SK-N-SH (cell line): ENCODE data around the gene RNF227. TPM values are rescaled to one million over a fixed set of nuclear protein-coding genes. Genes with fewer than 3 reads are reported as not detected.

Experiments used
- CTCF ChIA-PET: fragments of 300-600, 350-600 bp; formaldehyde crosslinking; extraction: SDS; loops from one replicate; lab custom pipeline; 2021; lab: Yijun Ruan, JAX
- POLR2A ChIA-PET: fragments of 350-600 bp; sonication (Branson Sonifier 250); formaldehyde crosslinking; extraction: SDS; loops from one replicate; lab custom pipeline; 2020; ENCODE audit warnings: antibody characterized with exemption, inconsistent platforms; lab: Yijun Ruan, JAX
- DNase-seq: peaks from one replicate; pipeline ENCODE4 v3.0.0; 2012
- H2AFZ ChIP-seq: fragments of 200-600 bp; sonication (generic); 2 replicates; pipeline ENCODE4 v1.8.1; 2016; ENCODE audit warnings: antibody characterized with exemption, mild to moderate bottlenecking, low read depth
- H3F3A ChIP-seq: fragments of 200-600 bp; sonication (generic); replicated peaks from 2 replicates; pipeline ENCODE3; 2016; ENCODE audit warnings: antibody characterized with exemption, mild to moderate bottlenecking; ENCODE audit not compliant: insufficient read depth
- H3K27ac ChIP-seq, 2 experiments: fragments of 200-500 bp in 1 of 2; fragments of 200-600 bp in 1 of 2; sonication (Bioruptor generic) in 1 of 2; sonication (generic), shearing (Covaris generic) in 1 of 2; 2 replicates each; pipeline versions ENCODE4 v1.5.1 to v1.6.1; 2014 to 2016; ENCODE audit warnings: low read depth in 2 of 2, inconsistent platforms in 1 of 2, low read length in 1 of 2, mild to moderate bottlenecking in 1 of 2, mixed read lengths in 1 of 2
- H3K27me3 ChIP-seq: fragments of 200-600 bp; sonication (generic), shearing (Covaris generic); 2 replicates; pipeline ENCODE4 v1.6.1; 2016; ENCODE audit warnings: mixed run types; ENCODE audit not compliant: insufficient read depth
- H3K36me3 ChIP-seq, 2 experiments: fragments of 200-500 bp in 1 of 2; fragments of 200-600 bp in 1 of 2; sonication (Bioruptor generic) in 1 of 2; sonication (generic) in 1 of 2; replicated peaks in 1 of 2; 2 replicates each; pipeline versions ENCODE3 to v1.5.1; 2014 to 2016; ENCODE audit warnings: low read length in 1 of 2, mild to moderate bottlenecking in 1 of 2; ENCODE audit not compliant: insufficient read depth in 2 of 2, control insufficient read depth in 1 of 2
- H3K4me1 ChIP-seq, 2 experiments: fragments of 200-500 bp in 1 of 2; fragments of 200-600 bp in 1 of 2; sonication (Bioruptor generic) in 1 of 2; sonication (generic), shearing (Covaris generic) in 1 of 2; 2 replicates each; pipeline versions ENCODE4 v1.5.1 to v1.6.1; 2014 to 2016; ENCODE audit warnings: low read depth in 1 of 2, low read length in 1 of 2, mixed run types in 1 of 2; ENCODE audit not compliant: insufficient read depth in 2 of 2, control insufficient read depth in 1 of 2
- H3K4me2 ChIP-seq: fragments of 200-600 bp; sonication (generic), shearing (Covaris generic); 2 replicates; pipeline ENCODE4 v1.6.1; 2017; ENCODE audit warnings: mixed run types
- H3K4me3 ChIP-seq, 2 experiments: fragments of 200-500 bp in 1 of 2; fragments of 200-600 bp in 1 of 2; sonication (Bioruptor generic) in 1 of 2; sonication (generic), shearing (Covaris generic) in 1 of 2; 2 replicates each; pipeline versions ENCODE4 v1.5.1 to v1.8.1; 2014 to 2016; ENCODE audit warnings: low read depth in 2 of 2, inconsistent platforms in 1 of 2, low read length in 1 of 2, mild to moderate bottlenecking in 1 of 2, mixed read lengths in 1 of 2, moderate library complexity in 1 of 2
- H3K79me2 ChIP-seq: fragments of 200-600 bp; sonication (generic); 2 replicates; pipeline ENCODE4 v1.8.1; 2017; ENCODE audit warnings: mild to moderate bottlenecking; ENCODE audit not compliant: insufficient read depth
- H3K9ac ChIP-seq: fragments of 200-600 bp; sonication (generic); 2 replicates; pipeline ENCODE4 v1.6.1; 2017; ENCODE audit warnings: mixed run types
- H3K9me2 ChIP-seq: fragments of 200-600 bp; sonication (generic); 2 replicates; pipeline ENCODE4 v1.6.1; 2017; ENCODE audit warnings: mixed run types
- H3K9me3 ChIP-seq: fragments of 200-600 bp; sonication (generic); 2 replicates; pipeline ENCODE4 v1.6.1; 2017; ENCODE audit warnings: mixed run types, mild to moderate bottlenecking, moderate library complexity
- H4K20me1 ChIP-seq: fragments of 200-600 bp; sonication (generic); 2 replicates; pipeline ENCODE4 v1.6.1; 2017; ENCODE audit warnings: mild to moderate bottlenecking, mixed run types; ENCODE audit not compliant: insufficient read depth
- EZH2phosphoT487 ChIP-seq: fragments of 200-600 bp; sonication (generic); IDR thresholded peaks from 2 replicates; pipeline ENCODE4 v1.6.1; 2017; ENCODE audit warnings: low read depth, mixed run types, mild to moderate bottlenecking, antibody characterized with exemption, moderate library complexity, borderline replicate concordance
- GATA2 ChIP-seq: sonication (generic); formaldehyde crosslinking; IDR thresholded peaks from 2 replicates; pipeline ENCODE4 v1.5.0; 2020; ENCODE audit warnings: mild to moderate bottlenecking, missing genetic modification reagents
- MEF2A ChIP-seq: IDR thresholded peaks from 2 replicates; pipeline ENCODE4 v1.4.0; 2012; ENCODE audit warnings: low read depth, borderline replicate concordance
- NRF1 ChIP-seq: IDR thresholded peaks from 2 replicates; pipeline ENCODE4 v1.6.1; 2012; ENCODE audit warnings: low read depth, mild to moderate bottlenecking, low read length
- POLR2AphosphoS5 ChIP-seq: IDR thresholded peaks from 2 replicates; pipeline ENCODE4 v1.6.1; 2012; ENCODE audit warnings: low read depth, low read length
- RAD21 ChIP-seq: IDR thresholded peaks from 2 replicates; pipeline ENCODE4 v1.6.1; 2012; ENCODE audit warnings: mild to moderate bottlenecking, low read length
- RFX5 ChIP-seq: IDR thresholded peaks from 2 replicates; pipeline ENCODE4 v1.6.1; 2012; ENCODE audit warnings: mild to moderate bottlenecking, improper control_type of control experiment, low read length
- RXRA ChIP-seq: IDR thresholded peaks from 2 replicates; pipeline ENCODE4 v1.4.0; 2012; ENCODE audit warnings: low read depth, mild to moderate bottlenecking, borderline replicate concordance
- SMC3 ChIP-seq: IDR thresholded peaks from 2 replicates; pipeline ENCODE4 v1.6.1; 2012; ENCODE audit warnings: low read depth, low read length, improper control_type of control experiment
- TCF12 ChIP-seq: IDR thresholded peaks from 2 replicates; pipeline ENCODE4 v1.4.0; 2012
- WGBS: methylation state at CpG from one replicate; pipeline ENCODE4 v1.1.6; 2017; ENCODE audit warnings: low lambda C conversion rate; 5-methylcytosine and 5-hydroxymethylcytosine counted together
- polyA plus RNA-seq, 3 experiments: library from polyadenylated mRNA; depleted of rRNA; stranded (reverse); fragments of >200 nt; gene quantifications; 2 replicates each; pipeline ENCODE4 v1.2.3, GENCODE V29; 2012
- TF ChIP-seq, protein P1 (sequence below): fragments of 150-350 bp; IDR thresholded peaks from 2 replicates; pipeline ENCODE4 v1.6.1; 2017; ENCODE audit warnings: antibody characterized with exemption, low read length, low read depth, borderline replicate concordance
- TF ChIP-seq, protein P2 (sequence below): fragments of 200-600 bp; sonication (generic); IDR thresholded peaks from 2 replicates; pipeline ENCODE4 v1.6.1; 2017; ENCODE audit warnings: antibody characterized with exemption, mild to moderate bottlenecking, moderate library complexity

RNF227 gene
- polyA plus RNA-seq, 1 of the 3 experiments (the other 2 are of a cell fraction), result 7.4 TPM

DNA sequence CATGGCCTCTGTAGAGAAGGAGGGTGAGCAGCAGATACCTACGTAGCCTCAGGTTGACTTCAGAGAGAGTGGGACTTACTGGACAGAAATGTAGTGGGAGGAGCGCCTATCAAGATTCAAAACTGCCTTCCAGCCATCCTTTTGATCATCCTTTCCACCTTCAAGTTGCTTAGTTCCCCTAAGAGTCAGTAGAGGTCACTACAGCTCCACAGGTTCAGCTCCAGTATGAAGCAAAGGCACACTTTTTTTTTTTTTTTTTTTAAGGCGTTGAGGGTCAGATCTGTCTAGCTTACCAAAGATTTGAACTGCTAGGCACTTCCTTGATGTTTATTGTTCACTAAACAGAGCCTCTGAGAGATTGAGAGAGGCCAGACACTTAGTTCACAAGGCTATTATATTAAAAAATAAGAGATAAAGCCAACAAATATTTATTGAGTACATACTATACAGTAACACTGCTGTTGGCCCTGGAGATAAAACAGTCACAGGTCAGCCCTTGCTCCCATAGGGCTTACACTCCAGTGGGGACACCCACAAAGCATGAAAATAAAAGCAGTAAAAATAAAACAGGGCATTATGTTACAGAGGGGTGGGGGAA lies 3.1 kb downstream of the RNF227 start:
- H3K9me2 ChIP-seq, result no peaks in the 10 kb centered on the region
- H3K27ac ChIP-seq, result peak overlapping the region in 1 of 2 experiments; percentile 9; a peak in 1 of 4 replicates
- peaks cover 14 to 18% of the 10 kb centered on the region in 2 experiments; a peak in 2 of 4 replicates for H3K4me1 ChIP-seq
- CTCF ChIA-PET, result interaction anchor here (0.5 to 5.7 kb wide), 32 partner anchors 10 to 664 kb away, joined by 3 to 90 read pairs (median 4); partner anchors contain the start of genes ALOX15B, CHD3, CNTROB and KDM6B
- no peak overlapping the region for H3K9ac ChIP-seq
- no peaks in the 10 kb centered on the region for H3K9me3 ChIP-seq
- H3K79me2 ChIP-seq, result no peaks in the 10 kb centered on the region
- H3K36me3 ChIP-seq, result peaks cover 15 to 41% of the 10 kb centered on the region in 2 experiments
- POLR2A ChIA-PET, result interaction anchor here (0.6 to 1.0 kb wide), 3 partner anchors 49 to 88 kb away, joined by 4 read pairs; no protein-coding TSS in a partner anchor
- no peaks in the 10 kb centered on the region for H4K20me1 ChIP-seq
- H2AFZ ChIP-seq, result no peak overlapping the region
- no peak for TF ChIP-seq POLR2AphosphoS5
- no peak for TF ChIP-seq MEF2A
- TF ChIP-seq TCF12, result no peak
- peak; percentile 94 for TF ChIP-seq RAD21
- TF ChIP-seq RFX5, result 0 out of 2 replicates have a peak, but pooled peaks have one; percentile 21
- TF ChIP-seq SMC3, result peak; percentile 82
- no peak for TF ChIP-seq NRF1
- TF ChIP-seq, protein P1, sequence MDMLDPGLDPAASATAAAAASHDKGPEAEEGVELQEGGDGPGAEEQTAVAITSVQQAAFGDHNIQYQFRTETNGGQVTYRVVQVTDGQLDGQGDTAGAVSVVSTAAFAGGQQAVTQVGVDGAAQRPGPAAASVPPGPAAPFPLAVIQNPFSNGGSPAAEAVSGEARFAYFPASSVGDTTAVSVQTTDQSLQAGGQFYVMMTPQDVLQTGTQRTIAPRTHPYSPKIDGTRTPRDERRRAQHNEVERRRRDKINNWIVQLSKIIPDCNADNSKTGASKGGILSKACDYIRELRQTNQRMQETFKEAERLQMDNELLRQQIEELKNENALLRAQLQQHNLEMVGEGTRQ, result no peak
- TF ChIP-seq EZH2phosphoT487, result no peak
- TF ChIP-seq, protein P2, sequence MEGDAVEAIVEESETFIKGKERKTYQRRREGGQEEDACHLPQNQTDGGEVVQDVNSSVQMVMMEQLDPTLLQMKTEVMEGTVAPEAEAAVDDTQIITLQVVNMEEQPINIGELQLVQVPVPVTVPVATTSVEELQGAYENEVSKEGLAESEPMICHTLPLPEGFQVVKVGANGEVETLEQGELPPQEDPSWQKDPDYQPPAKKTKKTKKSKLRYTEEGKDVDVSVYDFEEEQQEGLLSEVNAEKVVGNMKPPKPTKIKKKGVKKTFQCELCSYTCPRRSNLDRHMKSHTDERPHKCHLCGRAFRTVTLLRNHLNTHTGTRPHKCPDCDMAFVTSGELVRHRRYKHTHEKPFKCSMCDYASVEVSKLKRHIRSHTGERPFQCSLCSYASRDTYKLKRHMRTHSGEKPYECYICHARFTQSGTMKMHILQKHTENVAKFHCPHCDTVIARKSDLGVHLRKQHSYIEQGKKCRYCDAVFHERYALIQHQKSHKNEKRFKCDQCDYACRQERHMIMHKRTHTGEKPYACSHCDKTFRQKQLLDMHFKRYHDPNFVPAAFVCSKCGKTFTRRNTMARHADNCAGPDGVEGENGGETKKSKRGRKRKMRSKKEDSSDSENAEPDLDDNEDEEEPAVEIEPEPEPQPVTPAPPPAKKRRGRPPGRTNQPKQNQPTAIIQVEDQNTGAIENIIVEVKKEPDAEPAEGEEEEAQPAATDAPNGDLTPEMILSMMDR, result peak; percentile 85
- DNase-seq, result peak; percentile 76
- 28% methylated on average over 3 of the region's 3 CpGs for WGBS
- peaks cover 36% of the 10 kb centered on the region for H3F3A ChIP-seq
- H3K4me3 ChIP-seq, result no peak overlapping the region; a peak in 1 of 4 replicates
- H3K4me2 ChIP-seq, result no peak overlapping the region
- H3K27me3 ChIP-seq, result no peaks in the 10 kb centered on the region

DNA sequence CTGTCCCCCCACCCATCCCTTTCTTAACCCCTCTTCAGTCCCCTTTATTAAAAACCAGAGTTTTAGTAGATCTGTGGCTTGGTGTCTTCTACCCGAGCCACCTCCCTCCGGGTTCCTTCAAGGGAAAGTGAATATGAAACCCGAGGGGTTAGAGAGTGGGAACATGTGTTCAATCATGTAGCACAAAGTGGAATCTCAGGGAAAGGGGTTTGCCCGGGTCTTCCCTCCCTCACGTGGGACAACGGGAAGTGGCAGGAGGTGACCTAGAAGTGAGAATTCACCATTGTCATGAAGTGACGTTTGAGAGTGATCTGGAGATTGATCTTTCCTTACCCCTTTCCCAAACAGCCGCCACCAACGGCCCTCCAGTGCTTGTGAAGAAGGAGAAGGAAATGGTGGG lies 5.0 kb downstream of the RNF227 start:
- no peak overlapping the region for H3K9ac ChIP-seq
- WGBS, result 85% methylated on average over 8 of the region's 9 CpGs
- H3F3A ChIP-seq, result peaks cover 31% of the 10 kb centered on the region
- H3K4me3 ChIP-seq, result no peak overlapping the region
- peaks cover 15 to 60% of the 10 kb centered on the region in 2 experiments for H3K36me3 ChIP-seq
- H3K4me1 ChIP-seq, result peaks cover 6 to 10% of the 10 kb centered on the region in 2 experiments; a peak in 2 of 4 replicates
- H2AFZ ChIP-seq, result no peak overlapping the region
- H4K20me1 ChIP-seq, result no peaks in the 10 kb centered on the region
- H3K27me3 ChIP-seq, result no peaks in the 10 kb centered on the region
- POLR2A ChIA-PET, result no interaction called here
- DNase-seq, result no peak
- TF ChIP-seq RXRA, result no peak
- TF ChIP-seq GATA2, result no peak
- H3K9me2 ChIP-seq, result no peaks in the 10 kb centered on the region
- no peak overlapping the region for H3K27ac ChIP-seq
- H3K79me2 ChIP-seq, result no peaks in the 10 kb centered on the region
- H3K4me2 ChIP-seq, result no peak overlapping the region
- H3K9me3 ChIP-seq, result no peaks in the 10 kb centered on the region
- CTCF ChIA-PET, result interaction anchor here (0.9 to 5.7 kb wide), 6 partner anchors 22 to 146 kb away, joined by 3 to 90 read pairs (median 14); partner anchors contain the start of genes ALOX15B and CHD3
